Measurements from ENCODE around the gene TP53TG5. TPM values are rescaled to one million over a fixed set of nuclear protein-coding genes. Genes with fewer than 3 reads are reported as not detected.

The TP53TG5 gene
- total RNA-seq, 4 donors from 2014 or later: not detected

DNA sequence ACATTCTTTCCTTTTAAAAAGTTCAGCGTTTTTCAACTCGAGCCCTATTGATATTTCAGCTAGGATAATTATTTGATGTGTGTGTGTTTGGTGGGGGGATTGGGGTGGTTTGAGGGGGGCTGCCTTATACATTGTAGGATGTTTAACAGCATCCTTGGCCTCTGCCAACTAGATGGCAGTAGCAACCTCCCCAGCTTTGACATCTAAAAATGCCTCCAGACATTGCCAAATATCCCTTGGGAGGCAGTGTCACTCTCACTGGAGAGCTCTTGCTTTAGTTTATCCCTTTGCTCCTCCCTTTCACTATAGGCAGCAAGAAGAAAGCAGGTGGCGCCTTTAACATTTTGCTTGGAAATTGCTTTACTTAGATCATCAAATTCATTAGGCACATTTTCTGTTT, 14.6 kb upstream of the TP53TG5 start:
- in situ Hi-C loops (cut with MboI; ENCODE audit: low sequenced_read_pairs in 4 of 4): no loop called here
- ATAC-seq (no peak), DNase-seq (no peak)
- H3K4me1 ChIP-seq: no peaks in the 10 kb centered on the region
- H3K27me3 ChIP-seq: no peaks in the 10 kb centered on the region
- H3K4me3 ChIP-seq: no peak overlapping the region
- no peak overlapping the region for H3K27ac ChIP-seq
- no peaks in the 10 kb centered on the region for H3K9me3 ChIP-seq
- TF ChIP-seq, protein P1, sequence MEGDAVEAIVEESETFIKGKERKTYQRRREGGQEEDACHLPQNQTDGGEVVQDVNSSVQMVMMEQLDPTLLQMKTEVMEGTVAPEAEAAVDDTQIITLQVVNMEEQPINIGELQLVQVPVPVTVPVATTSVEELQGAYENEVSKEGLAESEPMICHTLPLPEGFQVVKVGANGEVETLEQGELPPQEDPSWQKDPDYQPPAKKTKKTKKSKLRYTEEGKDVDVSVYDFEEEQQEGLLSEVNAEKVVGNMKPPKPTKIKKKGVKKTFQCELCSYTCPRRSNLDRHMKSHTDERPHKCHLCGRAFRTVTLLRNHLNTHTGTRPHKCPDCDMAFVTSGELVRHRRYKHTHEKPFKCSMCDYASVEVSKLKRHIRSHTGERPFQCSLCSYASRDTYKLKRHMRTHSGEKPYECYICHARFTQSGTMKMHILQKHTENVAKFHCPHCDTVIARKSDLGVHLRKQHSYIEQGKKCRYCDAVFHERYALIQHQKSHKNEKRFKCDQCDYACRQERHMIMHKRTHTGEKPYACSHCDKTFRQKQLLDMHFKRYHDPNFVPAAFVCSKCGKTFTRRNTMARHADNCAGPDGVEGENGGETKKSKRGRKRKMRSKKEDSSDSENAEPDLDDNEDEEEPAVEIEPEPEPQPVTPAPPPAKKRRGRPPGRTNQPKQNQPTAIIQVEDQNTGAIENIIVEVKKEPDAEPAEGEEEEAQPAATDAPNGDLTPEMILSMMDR (IDR thresholded peaks at IDR 0.05 in 4 of 5, conservative IDR thresholded peaks at IDR 0.05 in 1 of 5): no peak
- no peak for TF ChIP-seq POLR2A (IDR thresholded peaks at IDR 0.05)
- no peaks in the 10 kb centered on the region for H3K36me3 ChIP-seq
- intact Hi-C loops (cut with DNase I; ENCODE audit: low total_unique reads): no loop called here

DNA sequence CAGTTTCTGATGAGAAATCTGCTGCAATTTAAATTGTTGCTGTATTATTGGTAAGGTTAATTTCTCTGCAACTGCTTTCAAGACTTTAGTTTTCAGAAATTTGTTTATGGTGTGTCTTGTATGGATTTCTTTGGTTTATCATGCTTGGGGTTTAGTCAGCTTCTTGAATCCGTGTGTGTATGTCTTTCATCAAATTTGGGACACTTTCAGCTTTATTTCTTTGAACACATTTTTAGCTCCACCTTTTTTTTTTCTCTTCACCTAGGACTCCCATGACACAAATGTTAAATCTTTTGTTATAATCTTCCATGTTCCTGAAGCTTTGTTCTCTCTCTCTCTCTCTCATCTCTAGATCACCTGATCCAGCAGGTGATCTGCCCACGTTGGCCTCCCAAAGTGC, 13.4 kb upstream of the TP53TG5 start:
- ATAC-seq: no peak
- Histone ChIP-seq H3K9me3 (no peaks in the 10 kb centered on the region), H3K27ac (no peak overlapping the region), H3K4me1 (no peaks in the 10 kb centered on the region), H3K27me3 (no peaks in the 10 kb centered on the region), H3K4me3 (no peak overlapping the region), H3K36me3 (no peaks in the 10 kb centered on the region)
- in situ Hi-C loops (cut with MboI; ENCODE audit: low sequenced_read_pairs in 4 of 4) (no loop called here), intact Hi-C loops (cut with DNase I; ENCODE audit: low total_unique reads) (no loop called here)
- TF ChIP-seq, protein P1 (IDR thresholded peaks at IDR 0.05 in 4 of 5, conservative IDR thresholded peaks at IDR 0.05 in 1 of 5): no peak
- TF ChIP-seq POLR2A (IDR thresholded peaks at IDR 0.05): no peak
- DNase-seq: no peak

DNA sequence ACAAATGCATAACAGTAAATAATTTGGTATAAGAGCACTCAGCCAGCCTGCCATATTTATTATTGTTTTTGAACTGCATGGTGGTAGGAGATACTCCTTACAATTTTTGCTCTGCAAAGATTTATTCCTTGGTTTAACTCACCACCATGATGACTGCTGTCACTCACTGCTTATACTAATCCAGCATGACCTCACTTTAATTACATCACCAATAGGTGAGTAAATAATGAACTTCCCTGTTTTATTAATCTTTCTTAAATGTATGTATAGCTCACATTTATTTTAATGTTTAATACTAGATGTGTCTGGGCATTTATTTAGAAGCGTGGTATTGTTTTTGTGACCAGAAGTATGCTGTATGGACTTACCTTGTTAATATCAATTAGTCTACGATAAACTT, 12.8 kb upstream of the TP53TG5 start:
- intact Hi-C loops (cut with DNase I; ENCODE audit: low total_unique reads) (no loop called here), in situ Hi-C loops (cut with MboI; ENCODE audit: low sequenced_read_pairs in 4 of 4) (no loop called here)
- Histone ChIP-seq H3K4me1 (no peaks in the 10 kb centered on the region), H3K36me3 (no peaks in the 10 kb centered on the region), H3K27me3 (no peaks in the 10 kb centered on the region), H3K4me3 (no peak overlapping the region), H3K9me3 (no peaks in the 10 kb centered on the region), H3K27ac (no peak overlapping the region)
- no peak for TF ChIP-seq POLR2A (IDR thresholded peaks at IDR 0.05)
- TF ChIP-seq, protein P1 (IDR thresholded peaks at IDR 0.05 in 4 of 5, conservative IDR thresholded peaks at IDR 0.05 in 1 of 5): no peak
- ATAC-seq (no peak), DNase-seq (no peak)

DNA sequence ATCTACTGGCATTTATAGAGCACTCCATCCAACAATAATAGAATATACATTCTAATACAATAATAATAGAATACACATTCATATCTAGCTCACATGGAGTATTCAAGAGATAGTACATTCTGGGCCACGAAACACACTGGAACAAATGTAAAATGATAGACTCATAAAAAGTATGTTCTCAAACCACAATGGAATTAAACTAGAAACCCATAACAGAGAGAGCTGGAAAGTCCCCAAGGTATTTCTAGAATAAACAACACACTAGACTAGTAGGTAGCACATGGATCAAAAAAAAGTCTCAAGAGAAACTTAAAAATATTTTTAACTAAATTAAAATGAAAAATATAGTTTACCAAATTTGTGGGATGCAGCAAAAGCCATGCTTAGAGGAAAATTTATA, 9.1 kb upstream of the TP53TG5 start:
- H3K4me3 ChIP-seq: no peak overlapping the region
- no peaks in the 10 kb centered on the region for H3K4me1 ChIP-seq
- TF ChIP-seq, protein P1 (IDR thresholded peaks at IDR 0.05 in 4 of 5, conservative IDR thresholded peaks at IDR 0.05 in 1 of 5): no peak
- TF ChIP-seq POLR2A (IDR thresholded peaks at IDR 0.05): no peak
- DNase-seq (no peak), ATAC-seq (no peak)
- no peaks in the 10 kb centered on the region for H3K9me3 ChIP-seq
- H3K27me3 ChIP-seq: no peaks in the 10 kb centered on the region
- in situ Hi-C loops (cut with MboI; ENCODE audit: low sequenced_read_pairs in 4 of 4) (no loop called here), intact Hi-C loops (cut with DNase I; ENCODE audit: low total_unique reads) (no loop called here)
- no peak overlapping the region for H3K27ac ChIP-seq
- no peaks in the 10 kb centered on the region for H3K36me3 ChIP-seq

DNA sequence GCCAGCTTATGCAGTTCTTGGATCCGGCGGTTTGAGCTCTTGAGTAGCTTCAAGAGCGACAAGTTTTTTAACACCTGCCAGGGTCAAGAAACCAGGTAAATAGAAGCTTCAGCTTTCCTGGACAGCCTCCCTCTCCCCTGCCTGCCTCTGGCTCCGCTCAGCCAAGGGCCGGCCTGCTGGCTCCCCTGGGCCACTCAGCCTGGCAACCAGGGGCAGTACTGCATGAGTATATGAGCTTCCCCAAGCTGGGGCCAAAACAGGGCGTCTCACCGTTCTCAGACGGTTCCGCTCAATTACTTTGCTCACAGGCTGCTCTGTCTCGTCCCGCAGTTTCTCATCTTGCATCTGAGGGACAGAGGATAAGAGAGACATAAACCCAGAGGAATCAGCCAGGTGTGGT, 856 bp downstream of the TP53TG5 start:
- Histone ChIP-seq H3K27me3 (no peaks in the 10 kb centered on the region), H3K4me1 (peaks cover 6 to 10% of the 10 kb centered on the region in 2 donors), H3K9me3 (no peaks in the 10 kb centered on the region), H3K4me3 (no peak overlapping the region), H3K27ac (no peak overlapping the region), H3K36me3 (no peaks in the 10 kb centered on the region)
- DNase-seq: no peak
- no peak for TF ChIP-seq POLR2A (IDR thresholded peaks at IDR 0.05)
- TF ChIP-seq, protein P1 (IDR thresholded peaks at IDR 0.05 in 4 of 5, conservative IDR thresholded peaks at IDR 0.05 in 1 of 5): no peak
- intact Hi-C loops (cut with DNase I; ENCODE audit: low total_unique reads) (no loop called here), in situ Hi-C loops (cut with MboI; ENCODE audit: low sequenced_read_pairs in 4 of 4) (loop anchor here in 2 of 4 donors (10.0 kb wide), 2 partner anchors 58 to 62 kb away; no protein-coding TSS in a partner anchor)
- ATAC-seq: no peak

All from gastrocnemius medialis (tissue), 4 donors.